Fibroblast of lung (primary cell): ENCODE measurements around the gene PAK3. TPM values are rescaled to one million over a fixed set of nuclear protein-coding genes. Genes with fewer than 3 reads are reported as not detected.

Experiments
- DNase-seq, 2 donors: peaks; one replicate each; pipeline versions ENCODE4 v3.0.0 to v3.0.0-alpha.2; 2010; ENCODE audit warnings: low read depth in 2 of 2
- H2AFZ ChIP-seq: 2 replicates; pipeline ENCODE4 v1.5.1; 2012; ENCODE audit warnings: low read length, control low read depth, inconsistent platforms
- H3K27ac ChIP-seq: 2 replicates; pipeline ENCODE4 v1.5.1; 2011; ENCODE audit warnings: low read length, control low read depth; ENCODE audit not compliant: insufficient read depth
- H3K27me3 ChIP-seq: 2 replicates; pipeline ENCODE4 v1.5.1; 2011; ENCODE audit warnings: mild to moderate bottlenecking, low read length; ENCODE audit not compliant: control insufficient read depth, insufficient read depth
- H3K36me3 ChIP-seq: 2 replicates; pipeline ENCODE4 v1.5.1; 2011; ENCODE audit warnings: low read length; ENCODE audit not compliant: control insufficient read depth, insufficient read depth
- H3K4me1 ChIP-seq: 2 replicates; pipeline ENCODE4 v1.5.1; 2011; ENCODE audit warnings: low read length; ENCODE audit not compliant: control insufficient read depth, insufficient read depth; ENCODE audit errors: extremely low read depth
- H3K4me2 ChIP-seq: 2 replicates; pipeline ENCODE4 v1.5.1; 2011; ENCODE audit warnings: low read length, control low read depth; ENCODE audit not compliant: insufficient read depth; ENCODE audit errors: extremely low read depth
- H3K4me3 ChIP-seq, 4 experiments: fragments of 200-600 bp in 1 of 4; sonication (generic) in 1 of 4; replicated peaks in 1 of 4; 2 replicates each; pipeline ENCODE4 v1.5.1; 2011 to 2016; ENCODE audit warnings: low read length in 4 of 4, low read depth in 3 of 4, mild to moderate bottlenecking in 3 of 4, control low read depth in 2 of 4, inconsistent platforms in 1 of 4, mixed read lengths in 1 of 4; ENCODE audit not compliant: insufficient read depth in 1 of 4; ENCODE audit errors: control extremely low read depth in 1 of 4
- H3K79me2 ChIP-seq: 2 replicates; pipeline ENCODE4 v1.5.1; 2012; ENCODE audit warnings: mild to moderate bottlenecking, low read length, inconsistent platforms; ENCODE audit not compliant: control insufficient read depth, insufficient read depth
- H3K9ac ChIP-seq: 2 replicates; pipeline ENCODE4 v1.5.1; 2011; ENCODE audit warnings: mild to moderate bottlenecking, low read length, control low read depth; ENCODE audit not compliant: insufficient read depth
- H3K9me3 ChIP-seq: 2 replicates; pipeline ENCODE4 v1.5.1; 2012; ENCODE audit warnings: low read depth, low read length; ENCODE audit not compliant: control insufficient read depth, insufficient read depth
- H4K20me1 ChIP-seq: 2 replicates; pipeline ENCODE4 v1.5.1; 2011; ENCODE audit warnings: low read length; ENCODE audit not compliant: control insufficient read depth, insufficient read depth; ENCODE audit errors: extremely low read depth
- CTCF ChIP-seq, 2 donors: IDR thresholded peaks in 1 of 2; conservative IDR thresholded peaks in 1 of 2; 1 replicate in 1 of 2; 2 replicates in 1 of 2; pipeline ENCODE4 v1.5.1; 2011 to 2012; ENCODE audit warnings: low read length in 2 of 2, control low read depth in 1 of 2, inconsistent platforms in 1 of 2, low read depth in 1 of 2, mild to moderate bottlenecking in 1 of 2
- EZH2 ChIP-seq: IDR thresholded peaks from 2 replicates; pipeline ENCODE4 v1.5.1; 2012; ENCODE audit warnings: low read length, control low read depth, mild to moderate bottlenecking; ENCODE audit errors: missing control alignments
- polyA plus RNA-seq, 2 donors: library from polyadenylated mRNA; depleted of rRNA in 1 of 2; stranded (reverse) in 1 of 2; unstranded in 1 of 2; fragments of >200 nt; gene quantifications; 2 replicates each; pipeline ENCODE4 v1.2.1, GENCODE V29; 2011 to 2012; ENCODE audit warnings: missing spikeins in 1 of 2
- total RNA-seq: library from RNA; depleted of rRNA; stranded (reverse); fragments of >200 nt; gene quantifications from 2 replicates; pipeline ENCODE4 v1.2.1, GENCODE V29; 2014

The PAK3 gene
- total and polyA plus RNA-seq, 2 donors (not counting 1 experiment from before 2014, with no cell fraction given): 0.19 to 2.0 TPM

DNA sequence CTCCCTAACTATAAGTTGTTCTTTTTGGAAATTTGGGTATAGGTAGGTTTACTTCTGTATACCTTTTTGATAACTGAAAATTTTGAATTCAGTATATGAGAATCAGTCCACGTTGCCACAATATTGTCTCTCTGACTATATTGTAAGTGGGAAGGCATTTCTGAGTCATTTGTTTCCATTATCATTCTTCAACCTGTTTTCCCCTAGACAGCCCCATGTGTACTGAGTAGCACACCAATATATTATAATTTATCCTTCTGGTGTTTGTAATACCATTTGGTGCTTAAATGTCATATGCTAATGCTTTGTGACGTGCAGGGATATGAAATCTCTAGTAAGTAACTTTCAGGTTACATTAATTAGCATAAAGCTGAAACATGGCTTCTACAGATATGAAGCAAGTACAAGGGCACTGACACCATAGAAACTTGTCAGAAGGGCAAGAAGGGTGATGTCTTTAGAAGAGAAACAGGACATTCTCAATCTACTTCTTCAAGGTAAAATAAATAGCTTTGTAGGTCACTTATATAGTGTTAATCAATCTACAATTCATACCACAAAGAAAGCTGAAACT lies 27.7 kb downstream of the PAK3 start:
- DNase-seq: no peak
- Histone ChIP-seq H3K27ac (no peak overlapping the region), H4K20me1 (no peaks in the 10 kb centered on the region), H3K9me3 (no peaks in the 10 kb centered on the region), H3K4me3 (no peak overlapping the region), H3K4me1 (no peaks in the 10 kb centered on the region), H2AFZ (no peak overlapping the region), H3K9ac (no peak overlapping the region), H3K79me2 (no peaks in the 10 kb centered on the region), H3K4me2 (no peak overlapping the region), H3K36me3 (no peaks in the 10 kb centered on the region), H3K27me3 (no peaks in the 10 kb centered on the region)
- TF ChIP-seq EZH2: no peak

GRCh38 chrX:111124418-111124817 lies 28.4 kb downstream of the PAK3 start:
- no peaks in the 10 kb centered on the region for H4K20me1 ChIP-seq
- no peaks in the 10 kb centered on the region for H3K36me3 ChIP-seq
- H2AFZ ChIP-seq: no peak overlapping the region
- no peak overlapping the region for H3K4me2 ChIP-seq
- no peak overlapping the region for H3K4me3 ChIP-seq
- H3K9me3 ChIP-seq: no peaks in the 10 kb centered on the region
- TF ChIP-seq EZH2 (no peak), CTCF (conservative IDR thresholded peaks at IDR 0.05 in 1 of 2, IDR thresholded peaks at IDR 0.05 in 1 of 2; ENCODE audit: low read depth in 1 of 2, low read length in 2 of 2) (no peak)
- H3K27ac ChIP-seq: no peak overlapping the region
- H3K4me1 ChIP-seq: no peaks in the 10 kb centered on the region
- no peaks in the 10 kb centered on the region for H3K79me2 ChIP-seq
- DNase-seq: no peak
- no peaks in the 10 kb centered on the region for H3K27me3 ChIP-seq
- no peak overlapping the region for H3K9ac ChIP-seq

- H3K27me3 ChIP-seq: no peaks in the 10 kb centered on the region
- no peak overlapping the region for H2AFZ ChIP-seq
- DNase-seq: no peak
- no peak overlapping the region for H3K4me2 ChIP-seq
- H3K27ac ChIP-seq: no peak overlapping the region
- no peak overlapping the region for H3K4me3 ChIP-seq
- TF ChIP-seq EZH2 (no peak), CTCF (conservative IDR thresholded peaks at IDR 0.05 in 1 of 2, IDR thresholded peaks at IDR 0.05 in 1 of 2; ENCODE audit: low read depth in 1 of 2, low read length in 2 of 2) (no peak)
- H3K36me3 ChIP-seq: no peaks in the 10 kb centered on the region
- H3K79me2 ChIP-seq: no peaks in the 10 kb centered on the region
- H4K20me1 ChIP-seq: no peaks in the 10 kb centered on the region
- no peaks in the 10 kb centered on the region for H3K9me3 ChIP-seq
- H3K9ac ChIP-seq: no peak overlapping the region
- H3K4me1 ChIP-seq: no peaks in the 10 kb centered on the region
These were observed 31.0 kb downstream of the PAK3 start for GRCh38 chrX:111127038-111127437.
